Subcutaneous abdominal adipose tissue (tissue), 5 donors: ENCODE results near the gene RIT2.

Source experiments
- H3K27ac ChIP-seq: one replicate; pipeline ENCODE4 v1.7.0; 2013; ENCODE audit warnings: low read depth, mild to moderate bottlenecking, inconsistent platforms, low read length, moderate library complexity
- H3K27me3 ChIP-seq, 5 donors: one replicate each; pipeline ENCODE4 v1.7.0; 2013; ENCODE audit warnings: low read length in 5 of 5, inconsistent platforms in 1 of 5; ENCODE audit not compliant: control insufficient read depth in 5 of 5, insufficient read depth in 4 of 5
- H3K36me3 ChIP-seq, 5 donors: one replicate each; pipeline ENCODE4 v1.7.0; 2013; ENCODE audit warnings: low read length in 5 of 5; ENCODE audit not compliant: control insufficient read depth in 5 of 5, insufficient read depth in 5 of 5
- H3K4me1 ChIP-seq, 5 donors: one replicate each; pipeline ENCODE4 v1.7.0; 2013; ENCODE audit warnings: low read length in 5 of 5, mild to moderate bottlenecking in 3 of 5, moderate library complexity in 1 of 5; ENCODE audit not compliant: control insufficient read depth in 5 of 5, insufficient read depth in 5 of 5
- H3K4me3 ChIP-seq, 5 donors: one replicate each; pipeline ENCODE4 v1.7.0; 2013; ENCODE audit warnings: low read length in 5 of 5, low read depth in 1 of 5
- H3K9ac ChIP-seq, 5 donors: one replicate each; pipeline ENCODE4 v1.7.0; 2013; ENCODE audit warnings: low read length in 5 of 5, mild to moderate bottlenecking in 4 of 5, moderate library complexity in 3 of 5
- H3K9me3 ChIP-seq, 5 donors: one replicate each; pipeline ENCODE4 v1.7.0; 2013; ENCODE audit warnings: low read length in 5 of 5; ENCODE audit not compliant: control insufficient read depth in 5 of 5
- donor health status: healthy.
- donor health status: healthy.
- donor health status: healthy.
- donor health status: healthy.
- donor health status: healthy.

RIT2 gene

GRCh38 chr18:43092539-43092938 lies 22.9 kb downstream of the RIT2 start:
- Histone ChIP-seq H3K27me3 (no peaks in the 10 kb centered on the region), H3K4me1 (peaks cover 0 to 12% (median 0%) of the 10 kb centered on the region in 5 donors), H3K27ac (no peak overlapping the region), H3K36me3 (no peaks in the 10 kb centered on the region), H3K4me3 (no peak overlapping the region), H3K9ac (no peak overlapping the region), H3K9me3 (no peaks in the 10 kb centered on the region)

DNA sequence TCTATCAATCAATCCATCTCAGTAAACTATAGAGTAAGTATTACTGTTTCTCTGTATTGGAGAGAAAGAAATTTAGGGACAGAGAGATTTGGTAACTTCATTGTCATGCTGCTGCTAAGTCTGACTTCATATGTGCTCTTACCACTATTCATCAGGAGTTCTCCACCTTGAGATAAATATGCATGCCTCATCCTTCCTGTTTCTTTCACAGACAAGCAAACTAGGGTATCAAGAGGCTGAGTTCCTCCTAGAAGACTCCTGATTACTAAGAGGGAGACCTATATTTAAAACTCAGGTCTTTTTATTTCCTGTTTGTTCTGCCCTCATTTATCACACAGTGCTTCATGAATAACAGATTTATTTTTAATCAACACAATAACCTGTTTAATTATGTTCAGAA lies 34.1 kb downstream of the RIT2 start:
- H3K9ac ChIP-seq, result no peak overlapping the region
- no peaks in the 10 kb centered on the region for H3K27me3 ChIP-seq
- peaks cover 0 to 3% (median 0%) of the 10 kb centered on the region in 5 donors for H3K4me1 ChIP-seq
- no peak overlapping the region for H3K27ac ChIP-seq
- H3K9me3 ChIP-seq, result no peaks in the 10 kb centered on the region
- no peaks in the 10 kb centered on the region for H3K36me3 ChIP-seq
- no peak overlapping the region for H3K4me3 ChIP-seq

DNA sequence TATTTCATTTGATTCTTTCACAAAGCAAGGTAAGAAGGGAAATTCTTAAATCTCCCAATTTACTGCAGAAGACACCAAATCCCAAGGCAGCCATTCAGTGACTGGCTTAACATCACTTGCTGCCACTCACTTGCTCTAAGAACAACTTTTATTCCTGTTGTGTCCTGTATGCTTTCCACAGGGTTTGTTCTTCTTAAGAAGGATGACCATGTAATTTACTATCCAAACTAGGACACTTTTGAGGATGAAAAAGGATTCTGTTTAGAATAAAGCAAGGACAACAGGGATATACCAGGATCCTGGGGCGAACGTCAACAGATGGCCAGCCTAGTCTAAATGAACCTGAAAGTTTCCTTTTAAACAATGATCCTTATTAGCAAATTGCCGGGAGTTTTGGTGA lies 34.8 kb downstream of the RIT2 start:
- H3K27me3 ChIP-seq, result no peaks in the 10 kb centered on the region
- no peaks in the 10 kb centered on the region for H3K36me3 ChIP-seq
- no peak overlapping the region for H3K27ac ChIP-seq
- H3K9ac ChIP-seq, result no peak overlapping the region
- no peak overlapping the region for H3K4me3 ChIP-seq
- no peaks in the 10 kb centered on the region for H3K9me3 ChIP-seq
- peaks cover 0 to 3% (median 0%) of the 10 kb centered on the region in 5 donors for H3K4me1 ChIP-seq

GRCh38 chr18:43079422-43079821 lies 36.1 kb downstream of the RIT2 start:
- Histone ChIP-seq H3K36me3 (no peaks in the 10 kb centered on the region), H3K4me3 (no peak overlapping the region), H3K9me3 (no peaks in the 10 kb centered on the region), H3K27me3 (no peaks in the 10 kb centered on the region), H3K9ac (no peak overlapping the region), H3K27ac (no peak overlapping the region), H3K4me1 (peaks cover 0 to 3% (median 0%) of the 10 kb centered on the region in 5 donors)

GRCh38 chr18:43078478-43079092 lies 36.9 kb downstream of the RIT2 start:
- H3K4me1 ChIP-seq, result peaks cover 0 to 3% (median 0%) of the 10 kb centered on the region in 5 donors
- H3K27me3 ChIP-seq, result no peaks in the 10 kb centered on the region
- H3K9me3 ChIP-seq, result no peaks in the 10 kb centered on the region
- H3K27ac ChIP-seq, result no peak overlapping the region
- no peak overlapping the region for H3K4me3 ChIP-seq
- H3K9ac ChIP-seq, result no peak overlapping the region
- H3K36me3 ChIP-seq, result no peaks in the 10 kb centered on the region

- no peaks in the 10 kb centered on the region for H3K9me3 ChIP-seq
- no peak overlapping the region for H3K9ac ChIP-seq
- H3K4me3 ChIP-seq, result no peak overlapping the region
- H3K27me3 ChIP-seq, result no peaks in the 10 kb centered on the region
- peaks cover 0 to 3% (median 0%) of the 10 kb centered on the region in 5 donors for H3K4me1 ChIP-seq
- H3K36me3 ChIP-seq, result no peaks in the 10 kb centered on the region
- no peak overlapping the region for H3K27ac ChIP-seq
Observed at GRCh38 chr18:43077510-43078308, 37.8 kb downstream of the RIT2 start.

DNA sequence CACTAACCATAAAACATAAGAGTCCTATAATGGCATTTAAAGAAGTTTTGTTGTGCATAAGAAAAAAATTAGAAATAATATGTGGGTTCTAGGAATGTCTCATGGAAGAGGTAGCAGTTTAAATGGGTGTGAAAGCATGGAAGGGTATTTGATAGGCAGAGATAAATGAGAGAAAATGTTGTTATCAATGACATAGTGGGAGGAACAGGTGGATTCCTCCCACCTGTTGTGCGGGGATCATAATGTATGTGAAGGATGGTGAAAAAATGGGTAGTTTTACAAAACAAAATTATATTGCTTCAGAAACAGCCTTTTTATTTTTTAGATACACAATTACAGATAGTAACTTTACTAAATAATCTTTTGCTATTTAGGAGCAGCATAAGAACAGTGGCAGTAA lies 41.7 kb downstream of the RIT2 start:
- no peak overlapping the region for H3K4me3 ChIP-seq
- H3K9ac ChIP-seq, result no peak overlapping the region
- H3K9me3 ChIP-seq, result no peaks in the 10 kb centered on the region
- peaks cover 0 to 3% (median 0%) of the 10 kb centered on the region in 5 donors for H3K4me1 ChIP-seq
- no peak overlapping the region for H3K27ac ChIP-seq
- H3K27me3 ChIP-seq, result no peaks in the 10 kb centered on the region
- H3K36me3 ChIP-seq, result no peaks in the 10 kb centered on the region

DNA sequence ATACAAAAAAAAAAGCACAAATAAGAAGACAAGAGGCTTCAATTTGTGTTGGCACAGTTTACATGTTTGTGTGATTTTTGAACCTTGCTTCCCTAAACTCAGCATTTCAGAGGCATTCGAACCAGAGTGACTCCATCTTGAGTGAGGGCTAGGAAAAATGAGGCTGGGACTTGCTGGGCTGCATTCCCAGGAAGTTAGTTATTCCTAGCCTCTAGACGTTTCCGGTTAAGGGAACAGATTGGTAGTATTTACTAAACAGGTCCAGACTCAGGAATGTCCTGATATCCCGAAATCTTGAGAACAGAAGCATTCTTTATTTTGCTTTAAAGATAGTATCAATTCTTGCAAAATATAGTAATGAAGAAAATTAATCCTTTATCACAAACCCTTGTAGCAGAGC lies 46.7 kb downstream of the RIT2 start:
- Histone ChIP-seq H3K27ac (no peak overlapping the region), H3K9ac (no peak overlapping the region), H3K27me3 (no peaks in the 10 kb centered on the region), H3K4me1 (no peaks in the 10 kb centered on the region), H3K36me3 (no peaks in the 10 kb centered on the region), H3K4me3 (no peak overlapping the region), H3K9me3 (no peaks in the 10 kb centered on the region)

DNA sequence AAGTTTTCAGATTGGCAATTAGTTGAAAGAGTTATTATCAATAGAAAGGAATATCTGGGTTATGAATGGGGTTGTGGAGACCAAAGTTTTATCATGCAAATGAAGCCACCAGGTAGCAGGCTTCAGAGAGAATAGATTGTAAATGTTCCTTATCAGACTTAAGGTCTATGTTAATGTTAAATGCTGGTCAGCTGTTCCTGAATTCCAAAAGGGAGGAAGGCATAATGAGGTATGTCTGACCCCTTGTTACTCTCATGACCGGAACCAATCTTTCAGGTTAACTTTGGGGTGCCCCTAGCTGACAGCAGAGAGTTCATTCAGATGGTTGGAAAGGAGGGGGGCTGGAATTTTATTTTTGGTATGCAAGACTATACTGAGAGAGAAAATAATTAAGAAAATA lies 47.9 kb downstream of the RIT2 start:
- H3K36me3 ChIP-seq, result no peaks in the 10 kb centered on the region
- no peak overlapping the region for H3K9ac ChIP-seq
- H3K4me1 ChIP-seq, result no peaks in the 10 kb centered on the region
- no peak overlapping the region for H3K4me3 ChIP-seq
- no peak overlapping the region for H3K27ac ChIP-seq
- no peaks in the 10 kb centered on the region for H3K27me3 ChIP-seq
- H3K9me3 ChIP-seq, result no peaks in the 10 kb centered on the region

DNA sequence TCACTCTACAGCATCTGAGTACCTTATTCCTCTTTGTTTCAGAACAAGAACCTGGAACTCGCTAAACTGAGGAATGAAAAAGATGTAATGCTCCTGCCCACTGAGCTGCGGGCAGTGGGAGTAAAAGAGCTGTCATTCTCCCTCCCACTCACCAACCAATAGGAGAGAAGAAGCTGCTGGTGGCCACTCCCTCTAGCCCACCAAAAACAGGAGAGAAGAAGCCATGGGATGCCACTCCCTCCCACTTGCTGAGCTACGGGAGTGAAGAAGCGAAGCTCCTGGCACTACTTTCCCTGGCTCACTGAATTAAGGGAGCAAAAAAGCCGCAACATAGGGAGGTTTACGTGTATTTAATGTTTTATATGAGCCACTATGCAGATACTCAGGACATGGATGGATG lies 53.7 kb downstream of the RIT2 start:
- Histone ChIP-seq H3K9ac (no peak overlapping the region), H3K36me3 (no peaks in the 10 kb centered on the region), H3K27me3 (peaks cover 0 to 5% (median 0%) of the 10 kb centered on the region in 5 donors), H3K4me1 (no peaks in the 10 kb centered on the region), H3K4me3 (no peak overlapping the region), H3K27ac (no peak overlapping the region), H3K9me3 (no peaks in the 10 kb centered on the region)
